Smooth muscle cell (in vitro differentiated cells): ENCODE results near the gene SLC22A23. TPM values are rescaled to one million over a fixed set of nuclear protein-coding genes. Genes with fewer than 3 reads are reported as not detected.

Experiments
- DNase-seq: peaks from one replicate; lab custom pipeline; 2025; ENCODE audit not compliant: unreplicated experiment; lab: John Stamatoyannopoulos, UW
- H2AFZ ChIP-seq: fragments of 200-600 bp; sonication (generic); 2 replicates; pipeline ENCODE4 v1.6.0; 2016; ENCODE audit warnings: antibody characterized with exemption, low read depth, mild to moderate bottlenecking
- H3F3A ChIP-seq: fragments of 200-600 bp; sonication (generic); 2 replicates; pipeline ENCODE4 v1.6.0; 2017; ENCODE audit warnings: antibody characterized with exemption, low read depth
- H3K27ac ChIP-seq: fragments of 200-600 bp; sonication (generic); 2 replicates; pipeline ENCODE4 v1.5.1; 2016; ENCODE audit warnings: low read depth, mild to moderate bottlenecking
- H3K27me3 ChIP-seq: fragments of 200-600 bp; sonication (generic); 2 replicates; pipeline ENCODE4 v1.6.1; 2016; ENCODE audit warnings: low read depth, mild to moderate bottlenecking
- H3K36me3 ChIP-seq: fragments of 200-600 bp; sonication (generic); 2 replicates; pipeline ENCODE4 v1.5.1; 2016; ENCODE audit warnings: low read depth
- H3K4me1 ChIP-seq: fragments of 200-600 bp; sonication (generic); 2 replicates; pipeline ENCODE4 v1.5.1; 2016; ENCODE audit warnings: low read depth
- H3K4me2 ChIP-seq: fragments of 200-600 bp; sonication (generic); 2 replicates; pipeline ENCODE4 v1.6.0; 2016; ENCODE audit warnings: mild to moderate bottlenecking
- H3K4me3 ChIP-seq: fragments of 200-600 bp; sonication (generic); 2 replicates; pipeline ENCODE4 v1.5.1; 2016; ENCODE audit warnings: mild to moderate bottlenecking
- H3K79me2 ChIP-seq: fragments of 200-600 bp; sonication (generic); 2 replicates; pipeline ENCODE4 v1.6.0; 2016; ENCODE audit warnings: low read depth, mild to moderate bottlenecking
- H3K9ac ChIP-seq: fragments of 200-600 bp; sonication (generic); 2 replicates; pipeline ENCODE4 v1.6.0; 2016; ENCODE audit warnings: low read depth
- H3K9me3 ChIP-seq: fragments of 200-600 bp; sonication (generic); replicated peaks from 2 replicates; pipeline ENCODE4 v1.5.1; 2016; ENCODE audit warnings: low read depth
- H4K20me1 ChIP-seq: fragments of 200-600 bp; sonication (generic); 2 replicates; pipeline ENCODE4 v1.6.0; 2016; ENCODE audit warnings: low read depth
- WGBS: methylation state at CpG from one replicate; pipeline ENCODE4 v1.1.7; 2016; ENCODE audit warnings: low lambda C conversion rate; 5-methylcytosine and 5-hydroxymethylcytosine counted together
- polyA plus RNA-seq: library from polyadenylated mRNA; unstranded; fragments of >200 nt; fragmentation: Nextera tagmentation; extraction: Ambion mirVana; gene quantifications from 2 replicates; pipeline ENCODE4 v1.2.1, GENCODE V29; 2016
- total RNA-seq: library from RNA; depleted of rRNA; stranded (reverse); fragments of >200 nt; gene quantifications from 2 replicates; pipeline ENCODE4 v1.2.3, GENCODE V29; 2014
- TF ChIP-seq, protein P1 (sequence below): fragments of 200-600 bp; sonication (generic); IDR thresholded peaks from 2 replicates; pipeline ENCODE4 v1.5.1; 2017; ENCODE audit warnings: borderline replicate concordance, mild to moderate bottlenecking, antibody characterized with exemption; ENCODE audit not compliant: insufficient read depth, poor library complexity, severe bottlenecking

SLC22A23 gene
- total and polyA plus RNA-seq, 2 experiments from 2014 or later = 1.6 to 3.8 TPM

DNA sequence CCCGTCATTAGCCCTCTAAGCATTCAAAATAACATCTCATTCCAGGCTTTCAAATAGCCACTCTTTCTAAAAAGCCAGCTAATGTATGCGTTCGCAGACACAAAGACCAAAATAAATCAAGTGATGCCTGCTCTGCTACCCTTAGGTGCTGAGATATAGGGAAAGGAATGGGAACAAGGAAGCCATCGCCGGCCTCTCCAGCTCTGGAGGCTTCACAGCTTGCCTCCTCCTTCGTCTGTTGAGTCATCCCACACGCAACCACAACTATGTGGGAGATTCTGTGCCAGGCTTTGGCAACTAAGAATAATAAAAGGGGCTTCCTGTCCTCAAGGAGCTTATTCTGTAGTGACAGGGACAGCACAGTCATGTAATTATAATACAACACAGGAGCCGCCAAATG is 27.3 kb upstream of the SLC22A23 start:
- Histone ChIP-seq H3K9ac (no peak overlapping the region), H3K4me1 (no peaks in the 10 kb centered on the region), H3F3A (no peaks in the 10 kb centered on the region), H3K4me2 (no peak overlapping the region), H3K9me3 (no peaks in the 10 kb centered on the region), H3K36me3 (no peaks in the 10 kb centered on the region), H3K27ac (no peak overlapping the region), H2AFZ (no peak overlapping the region), H4K20me1 (no peaks in the 10 kb centered on the region), H3K79me2 (no peaks in the 10 kb centered on the region), H3K27me3 (no peaks in the 10 kb centered on the region), H3K4me3 (no peak overlapping the region)
- TF ChIP-seq, protein P1, sequence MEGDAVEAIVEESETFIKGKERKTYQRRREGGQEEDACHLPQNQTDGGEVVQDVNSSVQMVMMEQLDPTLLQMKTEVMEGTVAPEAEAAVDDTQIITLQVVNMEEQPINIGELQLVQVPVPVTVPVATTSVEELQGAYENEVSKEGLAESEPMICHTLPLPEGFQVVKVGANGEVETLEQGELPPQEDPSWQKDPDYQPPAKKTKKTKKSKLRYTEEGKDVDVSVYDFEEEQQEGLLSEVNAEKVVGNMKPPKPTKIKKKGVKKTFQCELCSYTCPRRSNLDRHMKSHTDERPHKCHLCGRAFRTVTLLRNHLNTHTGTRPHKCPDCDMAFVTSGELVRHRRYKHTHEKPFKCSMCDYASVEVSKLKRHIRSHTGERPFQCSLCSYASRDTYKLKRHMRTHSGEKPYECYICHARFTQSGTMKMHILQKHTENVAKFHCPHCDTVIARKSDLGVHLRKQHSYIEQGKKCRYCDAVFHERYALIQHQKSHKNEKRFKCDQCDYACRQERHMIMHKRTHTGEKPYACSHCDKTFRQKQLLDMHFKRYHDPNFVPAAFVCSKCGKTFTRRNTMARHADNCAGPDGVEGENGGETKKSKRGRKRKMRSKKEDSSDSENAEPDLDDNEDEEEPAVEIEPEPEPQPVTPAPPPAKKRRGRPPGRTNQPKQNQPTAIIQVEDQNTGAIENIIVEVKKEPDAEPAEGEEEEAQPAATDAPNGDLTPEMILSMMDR = no peak
- 56% methylated on average over 8 of the region's 8 CpGs for WGBS
- no peak for DNase-seq

DNA sequence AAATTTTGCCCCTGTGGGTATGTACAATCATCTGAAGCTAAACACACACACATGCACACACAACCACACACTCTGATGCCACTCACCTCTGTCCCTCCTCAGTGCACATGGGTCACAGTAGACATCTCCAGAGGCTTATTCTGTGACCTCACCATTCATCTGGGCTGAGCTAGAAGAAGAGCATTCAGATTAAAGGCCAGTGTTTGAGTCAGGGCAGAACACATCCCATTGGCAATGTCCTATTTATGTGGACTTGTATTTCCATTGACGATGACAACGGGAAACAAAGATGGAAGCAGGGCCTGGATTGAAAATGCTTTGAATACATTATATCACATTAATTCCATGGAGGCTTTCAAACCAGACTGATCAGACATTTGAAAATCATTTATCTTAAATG is 26.8 kb upstream of the SLC22A23 start:
- Histone ChIP-seq H3K9me3 (no peaks in the 10 kb centered on the region), H3K36me3 (no peaks in the 10 kb centered on the region), H2AFZ (no peak overlapping the region), H3K4me3 (no peak overlapping the region), H3K79me2 (no peaks in the 10 kb centered on the region), H3K4me2 (no peak overlapping the region), H3K27ac (no peak overlapping the region), H3K4me1 (no peaks in the 10 kb centered on the region), H3K27me3 (no peaks in the 10 kb centered on the region), H3K9ac (no peak overlapping the region), H4K20me1 (no peaks in the 10 kb centered on the region), H3F3A (no peaks in the 10 kb centered on the region)
- TF ChIP-seq, protein P1 = no peak
- no peak for DNase-seq
- WGBS = 98% methylated on average over 2 of the region's 2 CpGs

DNA sequence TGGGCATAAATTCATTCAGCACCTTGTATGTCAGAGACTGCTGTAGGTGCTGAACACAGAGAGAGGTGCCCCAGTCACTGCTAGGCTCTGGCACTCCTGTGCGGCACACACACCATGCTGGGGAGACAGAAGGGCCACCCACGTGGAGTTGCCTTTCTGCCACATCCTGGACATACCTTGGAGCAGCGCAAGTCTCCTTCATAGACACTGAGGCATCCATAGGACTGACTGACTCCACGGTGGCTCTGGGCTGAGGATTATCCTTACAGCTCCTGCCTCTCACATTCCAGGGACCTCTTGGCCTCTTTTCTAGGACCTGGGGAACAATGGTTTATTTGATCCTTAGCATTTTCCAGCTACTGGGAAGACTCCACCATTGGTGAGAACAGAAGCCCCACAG is 26.0 kb upstream of the SLC22A23 start:
- H3K36me3 ChIP-seq = no peaks in the 10 kb centered on the region
- no peak overlapping the region for H3K4me2 ChIP-seq
- 76% methylated on average over 4 of the region's 4 CpGs for WGBS
- H2AFZ ChIP-seq = no peak overlapping the region
- H3K79me2 ChIP-seq = no peaks in the 10 kb centered on the region
- no peaks in the 10 kb centered on the region for H3F3A ChIP-seq
- no peaks in the 10 kb centered on the region for H3K4me1 ChIP-seq
- TF ChIP-seq, protein P1 = no peak
- no peak overlapping the region for H3K9ac ChIP-seq
- no peak overlapping the region for H3K4me3 ChIP-seq
- H4K20me1 ChIP-seq = no peaks in the 10 kb centered on the region
- no peaks in the 10 kb centered on the region for H3K9me3 ChIP-seq
- no peak for DNase-seq
- no peak overlapping the region for H3K27ac ChIP-seq
- no peaks in the 10 kb centered on the region for H3K27me3 ChIP-seq

DNA sequence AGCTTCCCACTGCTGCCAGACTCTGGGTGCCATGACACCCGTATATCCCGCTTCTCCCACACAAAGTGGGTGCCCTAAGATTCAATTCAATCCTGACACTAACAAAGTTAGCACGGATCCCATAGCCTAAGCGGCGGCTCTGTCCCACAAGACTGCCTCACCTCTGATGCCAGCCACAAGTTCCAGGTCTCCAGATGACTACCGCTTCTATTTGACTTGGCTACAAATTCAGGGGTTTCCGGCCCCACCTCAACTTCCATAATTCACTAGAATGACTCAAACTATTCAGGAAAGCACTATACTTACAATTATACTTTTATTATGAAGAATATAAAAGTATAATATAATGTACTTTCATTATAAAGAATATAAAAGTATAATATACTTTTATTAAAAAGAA is 24.8 kb upstream of the SLC22A23 start:
- H3K4me2 ChIP-seq = no peak overlapping the region
- H3K36me3 ChIP-seq = no peaks in the 10 kb centered on the region
- no peaks in the 10 kb centered on the region for H3K79me2 ChIP-seq
- H3K27ac ChIP-seq = no peak overlapping the region
- TF ChIP-seq, protein P1 = no peak
- no peaks in the 10 kb centered on the region for H3K9me3 ChIP-seq
- no peaks in the 10 kb centered on the region for H4K20me1 ChIP-seq
- no peaks in the 10 kb centered on the region for H3K27me3 ChIP-seq
- DNase-seq = no peak
- H3K4me1 ChIP-seq = no peaks in the 10 kb centered on the region
- H3K9ac ChIP-seq = no peak overlapping the region
- no peak overlapping the region for H2AFZ ChIP-seq
- H3F3A ChIP-seq = no peaks in the 10 kb centered on the region
- 93% methylated on average over 7 of the region's 7 CpGs for WGBS
- no peak overlapping the region for H3K4me3 ChIP-seq
